ENCODE data around the gene ARHGAP4.

The ARHGAP4 gene

DNA sequence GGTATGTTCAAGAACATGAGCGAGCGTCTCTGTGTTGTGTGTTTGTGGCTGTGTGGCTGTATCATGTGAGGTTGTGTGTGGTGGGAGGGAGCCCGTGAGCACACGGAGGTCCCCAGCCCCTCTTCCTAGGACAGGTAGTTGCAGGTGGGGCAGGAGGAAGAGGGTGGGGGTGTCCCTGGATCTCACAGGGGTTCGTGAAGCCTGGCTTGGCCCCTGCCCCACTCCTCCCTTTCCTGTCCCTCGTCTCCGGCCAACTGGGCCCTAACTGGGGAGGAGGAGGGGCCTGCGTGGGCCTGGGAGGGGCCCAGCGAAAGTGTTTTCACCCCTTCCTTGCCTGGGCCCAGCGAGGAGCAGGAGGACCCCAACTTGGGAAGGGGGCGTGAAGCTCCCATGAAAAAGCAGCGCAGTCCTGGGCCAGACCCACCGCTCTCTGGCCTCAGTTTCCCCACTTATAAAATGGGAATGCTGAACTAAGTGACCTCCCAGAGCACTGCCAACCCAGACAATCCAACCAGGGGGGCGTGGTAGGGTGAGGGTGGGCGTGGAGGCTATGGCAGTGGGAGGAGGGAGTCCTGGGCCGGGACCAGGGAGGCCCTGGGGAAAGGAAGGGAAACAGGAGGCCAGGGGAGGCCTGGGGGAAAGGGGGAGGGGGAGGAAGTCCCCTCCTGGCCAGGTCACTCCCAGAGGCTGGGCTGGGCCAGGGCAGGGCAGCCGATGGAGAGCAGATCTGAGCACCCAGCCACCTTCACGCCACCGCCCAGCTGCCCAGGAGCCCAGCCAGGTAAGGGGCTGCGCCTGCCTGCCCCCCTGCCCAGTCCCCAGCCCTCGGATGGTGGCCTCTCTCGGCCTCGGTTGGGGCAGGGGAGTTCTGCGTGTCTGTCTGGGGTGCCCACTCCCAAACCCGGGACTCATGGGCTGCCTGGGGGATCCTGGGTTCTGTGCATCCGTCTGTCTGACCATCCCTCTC, 21.8 kb downstream of the ARHGAP4 start, which contains the start of gene AVPR2:
Gene AVPR2 (plus strand): TSS at position 683 of the 967 bp plus-strand sequence. CDS start 473 bp downstream, outside the sequence.
- no peak for DNase-seq

GRCh38 chrX:153903238-153903980, 22.7 kb downstream of the ARHGAP4 start:
- no peak for DNase-seq

- no peak for DNase-seq
Measured at GRCh38 chrX:153902385-153902784, 23.7 kb downstream of the ARHGAP4 start.

- no peak for DNase-seq
Measured at GRCh38 chrX:153901753-153902140, 24.3 kb downstream of the ARHGAP4 start.

DNA sequence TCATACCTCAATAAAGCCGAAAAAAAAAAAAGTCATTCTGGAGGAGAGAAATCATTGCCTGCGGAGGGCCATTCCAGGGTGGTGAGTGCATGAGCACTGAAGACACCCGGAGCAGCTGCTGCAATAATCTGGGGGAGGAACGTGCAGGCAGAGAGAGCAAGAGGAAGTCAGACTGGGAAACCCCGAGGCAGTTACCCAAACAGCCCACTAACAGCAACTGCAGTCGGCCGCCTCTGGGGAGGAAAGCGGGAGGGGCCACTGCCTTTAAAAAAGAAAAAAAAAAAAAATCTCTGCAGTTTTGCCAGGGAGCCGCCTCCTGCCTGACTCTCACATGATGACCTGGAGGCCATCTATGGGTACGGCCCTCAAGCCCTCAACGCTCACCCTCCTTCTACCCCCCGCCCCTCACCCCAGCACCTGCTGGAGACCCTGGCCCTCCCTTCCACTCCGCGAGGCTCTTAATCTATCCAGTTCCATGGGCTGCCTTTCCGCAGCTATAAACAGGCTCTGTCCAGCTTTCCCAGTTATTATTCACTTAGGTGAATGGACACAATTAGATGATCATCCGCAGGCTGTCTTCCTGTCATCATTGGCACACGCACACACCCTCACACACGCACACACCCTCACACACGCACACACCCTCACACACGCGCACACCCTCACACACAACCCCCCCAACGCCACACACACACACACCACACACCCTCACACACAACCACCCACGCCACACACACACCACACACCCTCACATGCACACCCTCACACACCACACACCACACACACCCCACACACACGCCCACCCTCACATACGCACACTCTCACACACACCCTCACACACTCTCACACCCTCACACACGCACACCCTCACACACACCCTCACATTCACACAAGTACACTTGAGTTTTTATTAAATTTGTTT, 25.0 kb downstream of the ARHGAP4 start:
- peak; percentile 87 for DNase-seq

DNA sequence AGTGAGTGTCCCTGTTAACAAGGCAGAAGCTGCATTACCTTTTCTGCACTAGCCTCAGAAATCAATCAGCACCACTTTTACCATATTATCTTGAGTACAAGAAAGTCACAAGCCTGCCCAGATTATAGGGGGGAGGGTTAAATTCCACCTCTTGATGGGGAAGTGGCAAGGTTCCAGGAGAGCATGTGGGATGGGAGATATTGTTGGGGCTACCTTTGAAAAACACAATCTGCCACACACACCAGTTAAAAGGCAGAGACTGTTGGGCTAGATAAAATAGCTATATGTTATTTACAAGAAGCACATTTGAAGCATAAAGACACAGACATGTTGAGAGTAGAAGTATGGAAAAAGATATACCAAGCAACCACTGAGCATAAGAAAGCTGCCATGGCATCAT, 28.2 kb downstream of the ARHGAP4 start:
- DNase-seq, result no peak

DNA sequence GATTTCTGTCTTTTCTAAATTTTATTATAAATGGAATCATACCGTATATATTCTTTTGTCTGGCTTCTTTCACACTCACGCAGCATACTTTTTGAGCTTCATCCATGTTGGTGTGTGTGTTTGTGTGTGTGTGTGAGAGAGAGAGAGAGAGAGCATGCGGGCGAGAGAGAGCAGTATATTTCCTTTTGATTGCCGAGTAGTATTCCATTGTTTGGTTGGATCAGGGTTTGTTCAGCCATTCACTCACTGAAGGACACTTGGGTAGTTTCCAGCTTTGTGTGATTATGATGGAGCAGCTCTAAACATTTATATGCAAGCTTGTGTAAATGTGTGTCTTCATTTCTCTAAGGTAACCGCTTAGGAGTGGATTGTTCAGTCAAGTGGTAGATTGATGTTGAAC, 36.9 kb downstream of the ARHGAP4 start:
- no peak for DNase-seq

GRCh38 chrX:153888344-153888743, 37.7 kb downstream of the ARHGAP4 start:
- no peak for DNase-seq

DNA sequence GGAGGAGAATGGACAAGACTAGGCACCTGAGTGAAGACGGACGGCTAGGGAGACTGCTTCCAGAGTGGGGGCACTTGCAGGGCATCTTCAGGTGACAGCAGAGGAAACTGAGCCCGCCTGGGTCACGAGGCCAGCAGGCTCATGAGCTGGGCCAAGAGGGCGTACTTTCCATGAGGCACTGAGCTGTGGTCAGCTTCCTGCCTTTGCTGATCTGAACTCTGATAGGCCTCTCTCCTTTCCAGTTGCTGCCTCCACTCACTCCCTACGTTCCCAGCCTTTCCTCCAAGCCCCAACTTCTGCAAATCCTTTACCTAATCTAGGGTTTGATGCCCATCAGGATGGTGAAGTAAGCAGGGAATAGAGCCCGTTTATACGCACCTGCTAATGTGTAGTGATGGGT, 38.7 kb downstream of the ARHGAP4 start:
- no peak for DNase-seq

GRCh38 chrX:153886915-153887314, 39.1 kb downstream of the ARHGAP4 start:
- DNase-seq, result no peak

- no peak for DNase-seq
Measured at GRCh38 chrX:153885968-153886903, 39.8 kb downstream of the ARHGAP4 start, which contains the start of gene L1CAM. Gene L1CAM (minus strand): TSS chrX:153886173. CDS start chrX:153875836, 10,337 bp downstream.

DNA sequence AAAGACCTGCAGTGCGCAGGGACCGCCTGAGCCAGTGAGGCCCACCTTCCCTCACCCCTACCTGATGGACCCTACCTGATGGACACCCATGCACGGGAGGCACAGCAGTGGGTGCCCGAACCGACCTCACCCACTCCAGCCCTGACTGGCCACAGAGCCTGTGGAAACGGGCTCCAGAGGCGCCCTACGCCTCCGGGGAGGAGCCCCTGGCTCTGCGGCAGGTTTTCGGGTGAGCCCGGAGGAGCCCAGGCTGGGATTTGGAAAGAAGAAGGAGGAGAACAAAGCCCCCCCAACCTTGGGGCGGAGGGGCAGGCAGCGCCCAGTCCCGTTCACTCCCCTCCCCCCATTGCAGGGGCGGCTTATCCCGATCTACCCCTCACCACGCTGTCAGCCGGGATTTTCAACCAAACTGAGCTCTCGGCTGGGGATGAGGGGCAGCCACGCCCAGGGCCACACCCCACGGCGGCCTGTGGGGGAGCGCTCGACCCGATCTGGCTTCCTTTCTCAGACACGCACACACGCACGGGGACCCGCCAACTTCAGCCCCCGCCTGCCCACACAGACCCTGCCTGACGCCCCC, 40.8 kb downstream of the ARHGAP4 start:
- no peak for DNase-seq

DNA sequence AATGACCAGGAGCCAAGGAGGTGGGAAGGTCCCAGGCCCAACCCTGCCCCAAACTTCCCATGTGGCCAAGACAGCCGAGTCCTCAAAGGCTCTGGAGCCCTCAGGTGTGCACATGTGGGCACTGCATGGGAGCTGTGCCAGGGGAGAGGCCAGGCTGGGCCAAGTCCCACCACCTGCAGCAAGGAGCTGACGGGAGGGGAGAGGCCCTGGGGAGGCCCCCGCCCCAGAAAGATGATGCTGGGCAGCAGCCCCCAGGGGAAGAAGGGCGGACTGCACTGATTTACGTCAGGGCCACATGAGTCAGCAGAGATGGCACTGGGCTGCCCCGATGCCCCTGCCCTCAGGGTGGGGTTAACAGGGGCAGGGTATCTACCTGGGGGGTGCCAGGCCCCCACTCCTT, 41.5 kb downstream of the ARHGAP4 start:
- no peak for DNase-seq

DNA sequence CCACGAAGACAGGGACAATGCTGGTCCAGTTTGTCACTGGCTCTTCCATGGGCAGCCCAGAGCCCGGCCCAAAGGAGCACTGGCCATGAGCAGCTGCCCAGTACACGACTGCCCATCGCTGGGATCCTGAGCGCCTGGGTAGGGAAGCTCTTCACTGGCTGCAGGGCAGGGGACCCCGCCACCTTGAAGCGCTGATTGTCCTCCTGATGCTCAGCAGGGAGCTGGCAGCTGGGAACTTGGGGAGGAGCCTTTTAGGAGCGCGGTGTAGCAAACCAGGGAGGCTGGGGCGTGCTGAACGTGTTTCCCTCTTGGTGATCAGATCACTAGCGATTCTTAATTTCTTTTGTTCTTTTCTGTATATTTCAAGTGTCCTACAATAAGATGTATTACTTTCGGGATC, 41.9 kb downstream of the ARHGAP4 start:
- no peak for DNase-seq

- no peak for DNase-seq
Measured at GRCh38 chrX:153883163-153883843, 42.8 kb downstream of the ARHGAP4 start.

DNA sequence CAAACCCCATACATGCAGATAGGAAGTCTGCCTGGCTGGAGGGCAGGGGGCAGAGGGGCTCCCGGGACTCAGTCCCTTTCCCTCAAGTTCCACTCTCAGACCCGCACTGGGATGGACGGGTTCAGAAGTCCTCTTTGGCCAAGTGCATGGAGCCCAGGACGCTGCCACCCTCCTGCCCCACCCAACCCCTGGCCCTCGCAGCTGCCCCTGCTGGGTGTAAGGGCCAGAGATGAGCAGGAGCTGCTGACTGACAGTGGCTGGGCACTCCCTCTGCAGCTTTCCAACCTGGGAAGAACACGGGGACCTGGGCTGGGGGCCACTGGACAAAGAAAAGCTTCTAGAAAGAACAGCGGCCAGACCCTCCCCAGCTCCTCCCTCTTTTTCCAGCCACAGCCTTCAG, 43.5 kb downstream of the ARHGAP4 start:
- no peak for DNase-seq

- no peak for DNase-seq
Measured at GRCh38 chrX:153882086-153882498, 44.0 kb downstream of the ARHGAP4 start.

DNA sequence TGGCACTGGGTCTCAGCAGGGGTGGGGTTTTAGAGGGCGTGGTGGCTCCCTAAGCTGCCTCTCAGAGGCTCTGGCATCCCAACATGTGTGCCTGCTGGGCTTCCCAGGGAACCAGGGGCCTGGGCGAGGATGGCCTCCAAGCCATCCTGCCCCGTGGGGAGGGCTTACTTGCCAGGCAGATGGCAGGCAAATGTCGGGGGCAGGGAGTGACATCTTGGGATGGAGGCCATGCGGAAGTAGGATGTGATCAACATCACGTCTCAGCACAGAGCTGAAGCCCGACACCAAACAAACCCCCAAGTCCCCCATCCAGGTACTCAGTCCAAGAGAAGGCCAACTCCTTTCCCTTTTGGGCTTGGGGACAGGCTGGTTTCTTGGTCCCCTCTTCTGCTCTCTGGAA, 44.8 kb downstream of the ARHGAP4 start:
- no peak for DNase-seq

DNA sequence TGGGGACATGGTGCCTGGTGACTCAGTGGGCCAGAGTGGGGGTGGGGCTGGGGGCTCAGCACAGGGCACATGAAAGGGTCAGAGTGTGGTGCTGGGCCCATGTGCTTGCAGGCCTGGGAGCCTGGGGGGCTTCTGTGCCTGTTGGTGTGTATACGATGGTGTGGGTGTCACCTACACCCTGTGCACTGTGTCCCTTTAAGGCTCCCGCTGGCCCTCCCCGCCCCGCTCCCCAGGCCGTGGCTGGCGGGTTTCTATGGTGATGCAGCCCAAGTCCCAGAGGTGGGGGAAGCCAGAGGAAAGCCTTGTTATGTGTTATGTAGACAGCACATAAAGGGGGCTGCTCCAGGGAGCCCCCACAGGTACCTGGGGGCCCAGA, 45.6 kb downstream of the ARHGAP4 start:
- no peak for DNase-seq

- DNase-seq, result no peak
Measured at GRCh38 chrX:153879741-153880439, 46.2 kb downstream of the ARHGAP4 start.
